ENCODE results near the gene NCOA5. TPM values are rescaled to one million over a fixed set of nuclear protein-coding genes. Genes with fewer than 3 reads are reported as not detected.
A peak's percentile ranks its signal among the peaks of the same experiment; 100 is the strongest.

NCOA5 gene
- total RNA-seq, 1 donor from 2014 or later: 42.9 TPM

GRCh38 chr20:46078954-46079353, 10.8 kb downstream of the NCOA5 start:
- DNase-seq: no peak
- no peaks in the 10 kb centered on the region for H3K27me3 Mint-ChIP-seq (ENCODE audit: unreplicated experiment)
- H3K9me3 Mint-ChIP-seq (ENCODE audit: unreplicated experiment): no peaks in the 10 kb centered on the region
- H3K36me3 Mint-ChIP-seq (ENCODE audit: unreplicated experiment): peaks cover 6% of the 10 kb centered on the region
- no peak overlapping the region for H3K4me3 Mint-ChIP-seq (ENCODE audit: unreplicated experiment)
- peaks cover 20% of the 10 kb centered on the region for H3K4me1 Mint-ChIP-seq (ENCODE audit: low read depth, unreplicated experiment)
- TF ChIP-seq, protein P1, sequence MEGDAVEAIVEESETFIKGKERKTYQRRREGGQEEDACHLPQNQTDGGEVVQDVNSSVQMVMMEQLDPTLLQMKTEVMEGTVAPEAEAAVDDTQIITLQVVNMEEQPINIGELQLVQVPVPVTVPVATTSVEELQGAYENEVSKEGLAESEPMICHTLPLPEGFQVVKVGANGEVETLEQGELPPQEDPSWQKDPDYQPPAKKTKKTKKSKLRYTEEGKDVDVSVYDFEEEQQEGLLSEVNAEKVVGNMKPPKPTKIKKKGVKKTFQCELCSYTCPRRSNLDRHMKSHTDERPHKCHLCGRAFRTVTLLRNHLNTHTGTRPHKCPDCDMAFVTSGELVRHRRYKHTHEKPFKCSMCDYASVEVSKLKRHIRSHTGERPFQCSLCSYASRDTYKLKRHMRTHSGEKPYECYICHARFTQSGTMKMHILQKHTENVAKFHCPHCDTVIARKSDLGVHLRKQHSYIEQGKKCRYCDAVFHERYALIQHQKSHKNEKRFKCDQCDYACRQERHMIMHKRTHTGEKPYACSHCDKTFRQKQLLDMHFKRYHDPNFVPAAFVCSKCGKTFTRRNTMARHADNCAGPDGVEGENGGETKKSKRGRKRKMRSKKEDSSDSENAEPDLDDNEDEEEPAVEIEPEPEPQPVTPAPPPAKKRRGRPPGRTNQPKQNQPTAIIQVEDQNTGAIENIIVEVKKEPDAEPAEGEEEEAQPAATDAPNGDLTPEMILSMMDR (IDR thresholded peaks at IDR 0.05; ENCODE audit: partially characterized antibody, unreplicated experiment): no peak
- H3K27ac Mint-ChIP-seq (ENCODE audit: unreplicated experiment): no peak overlapping the region

GRCh38 chr20:46077642-46078305, 12.0 kb downstream of the NCOA5 start:
- no peak overlapping the region for H3K4me3 Mint-ChIP-seq (ENCODE audit: unreplicated experiment)
- TF ChIP-seq, protein P1 (IDR thresholded peaks at IDR 0.05; ENCODE audit: partially characterized antibody, unreplicated experiment): no peak
- peaks cover 6% of the 10 kb centered on the region for H3K36me3 Mint-ChIP-seq (ENCODE audit: unreplicated experiment)
- H3K27ac Mint-ChIP-seq (ENCODE audit: unreplicated experiment): peak overlapping the region; percentile 13
- no peak for DNase-seq
- no peaks in the 10 kb centered on the region for H3K9me3 Mint-ChIP-seq (ENCODE audit: unreplicated experiment)
- peaks cover 17% of the 10 kb centered on the region for H3K4me1 Mint-ChIP-seq (ENCODE audit: low read depth, unreplicated experiment)
- H3K27me3 Mint-ChIP-seq (ENCODE audit: unreplicated experiment): no peaks in the 10 kb centered on the region

- Mint-ChIP-seq H3K9me3 (ENCODE audit: unreplicated experiment) (no peaks in the 10 kb centered on the region), H3K27me3 (ENCODE audit: unreplicated experiment) (no peaks in the 10 kb centered on the region), H3K4me3 (ENCODE audit: unreplicated experiment) (no peak overlapping the region), H3K4me1 (ENCODE audit: low read depth, unreplicated experiment) (peaks cover 16% of the 10 kb centered on the region), H3K36me3 (ENCODE audit: unreplicated experiment) (peaks cover 6% of the 10 kb centered on the region), H3K27ac (ENCODE audit: unreplicated experiment) (no peak overlapping the region)
- TF ChIP-seq, protein P1 (IDR thresholded peaks at IDR 0.05; ENCODE audit: partially characterized antibody, unreplicated experiment): no peak
- DNase-seq: no peak
These were observed 13.0 kb downstream of the NCOA5 start for GRCh38 chr20:46076806-46077205.

DNA sequence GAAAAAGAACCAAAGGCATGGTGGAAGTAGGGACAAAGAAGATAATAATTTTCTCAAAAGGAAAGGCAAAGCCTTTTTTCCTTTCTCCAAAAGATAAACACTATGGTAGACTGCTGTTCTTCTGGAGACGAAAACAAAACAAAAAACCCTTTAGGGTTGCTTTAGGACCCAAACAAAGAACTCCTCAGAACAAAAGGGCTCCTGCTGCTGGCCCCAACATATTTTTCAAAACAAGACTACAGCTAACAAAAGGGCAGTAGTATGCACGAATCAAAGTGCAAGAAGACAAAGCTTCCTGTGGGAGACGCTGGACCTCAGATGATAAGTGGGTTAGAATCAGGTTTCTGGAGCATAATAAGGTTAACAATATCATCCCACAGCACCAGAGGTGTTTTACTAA, 15.8 kb downstream of the NCOA5 start:
- Mint-ChIP-seq H3K36me3 (ENCODE audit: unreplicated experiment) (peaks cover 6% of the 10 kb centered on the region), H3K9me3 (ENCODE audit: unreplicated experiment) (no peaks in the 10 kb centered on the region), H3K4me3 (ENCODE audit: unreplicated experiment) (no peak overlapping the region), H3K4me1 (ENCODE audit: low read depth, unreplicated experiment) (peaks cover 10% of the 10 kb centered on the region), H3K27ac (ENCODE audit: unreplicated experiment) (no peak overlapping the region), H3K27me3 (ENCODE audit: unreplicated experiment) (no peaks in the 10 kb centered on the region)
- DNase-seq: no peak
- TF ChIP-seq, protein P1 (IDR thresholded peaks at IDR 0.05; ENCODE audit: partially characterized antibody, unreplicated experiment): no peak

GRCh38 chr20:46073443-46073842, 16.3 kb downstream of the NCOA5 start:
- Mint-ChIP-seq H3K36me3 (ENCODE audit: unreplicated experiment) (peaks cover 6% of the 10 kb centered on the region), H3K27ac (ENCODE audit: unreplicated experiment) (no peak overlapping the region), H3K4me1 (ENCODE audit: low read depth, unreplicated experiment) (peaks cover 6% of the 10 kb centered on the region), H3K9me3 (ENCODE audit: unreplicated experiment) (no peaks in the 10 kb centered on the region), H3K4me3 (ENCODE audit: unreplicated experiment) (no peak overlapping the region), H3K27me3 (ENCODE audit: unreplicated experiment) (no peaks in the 10 kb centered on the region)
- DNase-seq: no peak
- TF ChIP-seq, protein P1 (IDR thresholded peaks at IDR 0.05; ENCODE audit: partially characterized antibody, unreplicated experiment): no peak
